MV-4-11 (cell line): ENCODE results near the gene DOK5.

Experiments used
- DNase-seq: peaks from one replicate; lab custom pipeline; 2025; lab: John Stamatoyannopoulos, UW

The DOK5 gene

DNA sequence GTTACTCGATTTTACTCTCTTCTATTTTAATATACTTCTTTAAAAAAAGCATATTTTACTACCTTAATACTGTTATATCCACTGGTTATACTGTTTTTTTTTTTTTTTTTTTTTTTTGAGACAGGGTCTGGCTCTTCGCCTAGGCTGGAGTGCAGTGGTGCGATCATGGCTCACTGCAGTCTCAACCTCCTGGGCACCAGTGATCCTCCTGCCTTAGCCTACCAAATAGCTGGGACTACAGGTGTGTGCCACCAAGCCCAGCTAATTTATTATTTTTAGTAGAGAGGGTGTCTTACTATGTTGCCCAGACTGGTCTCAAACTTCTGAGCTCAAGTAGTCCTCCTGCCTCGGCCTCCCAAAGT lies 170.7 kb downstream of the DOK5 start:
- no peak for DNase-seq

DNA sequence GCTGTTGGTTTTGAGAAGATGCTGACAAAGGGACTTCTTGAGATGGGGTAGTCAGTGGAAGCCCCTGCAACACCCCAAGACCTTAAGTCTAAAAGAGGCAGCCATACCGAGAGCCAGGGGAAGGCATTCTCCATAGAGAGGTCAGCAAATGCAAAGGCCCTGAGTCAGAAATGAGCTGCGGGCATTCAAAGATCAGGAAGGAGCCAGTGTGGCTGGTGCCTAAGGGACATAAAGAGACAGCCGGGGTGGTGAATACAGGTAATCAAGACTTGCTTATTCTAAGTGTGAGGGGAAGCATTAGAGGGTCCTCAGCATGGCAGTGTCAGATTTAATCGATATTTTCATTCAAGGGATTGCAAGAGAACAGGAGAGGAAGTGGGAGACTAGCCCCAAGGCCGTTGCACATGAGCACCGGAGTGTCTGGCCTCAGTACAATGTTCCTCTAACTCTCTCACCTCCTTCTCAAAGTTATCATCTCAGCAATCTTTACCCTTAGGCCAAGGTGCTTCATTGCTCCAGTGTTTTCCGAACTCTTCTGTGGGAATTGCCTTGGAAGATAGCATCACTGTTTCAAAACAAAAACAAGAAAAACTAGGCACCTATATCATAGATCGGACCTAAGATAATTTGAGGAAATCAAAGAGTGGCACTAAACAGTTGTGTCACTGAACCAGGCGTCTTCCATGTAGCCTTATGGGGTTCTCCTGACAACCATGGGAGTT lies 173.2 kb downstream of the DOK5 start:
- DNase-seq: no peak

DNA sequence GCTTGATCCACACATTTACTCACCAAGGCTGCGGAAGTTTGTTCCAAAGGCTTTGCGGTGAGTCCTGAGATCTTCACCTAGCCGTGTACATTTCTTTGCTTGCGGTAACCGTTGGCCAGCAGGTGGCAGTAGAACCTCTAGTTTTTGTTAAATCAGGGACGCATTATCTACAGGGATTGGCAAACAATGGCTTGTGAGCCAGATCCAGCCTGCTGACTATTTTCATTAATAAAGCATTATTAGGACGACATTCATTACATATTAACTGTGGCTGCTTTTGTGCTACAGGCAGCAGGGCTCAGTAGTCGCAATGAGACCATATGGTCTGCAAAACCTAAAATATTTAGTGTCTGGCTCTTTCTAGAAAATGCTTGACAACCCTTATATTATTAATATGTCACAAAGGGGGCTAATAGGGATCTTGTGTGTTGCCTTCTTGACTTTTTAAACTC lies 174.1 kb downstream of the DOK5 start:
- peak; percentile 40 for DNase-seq

DNA sequence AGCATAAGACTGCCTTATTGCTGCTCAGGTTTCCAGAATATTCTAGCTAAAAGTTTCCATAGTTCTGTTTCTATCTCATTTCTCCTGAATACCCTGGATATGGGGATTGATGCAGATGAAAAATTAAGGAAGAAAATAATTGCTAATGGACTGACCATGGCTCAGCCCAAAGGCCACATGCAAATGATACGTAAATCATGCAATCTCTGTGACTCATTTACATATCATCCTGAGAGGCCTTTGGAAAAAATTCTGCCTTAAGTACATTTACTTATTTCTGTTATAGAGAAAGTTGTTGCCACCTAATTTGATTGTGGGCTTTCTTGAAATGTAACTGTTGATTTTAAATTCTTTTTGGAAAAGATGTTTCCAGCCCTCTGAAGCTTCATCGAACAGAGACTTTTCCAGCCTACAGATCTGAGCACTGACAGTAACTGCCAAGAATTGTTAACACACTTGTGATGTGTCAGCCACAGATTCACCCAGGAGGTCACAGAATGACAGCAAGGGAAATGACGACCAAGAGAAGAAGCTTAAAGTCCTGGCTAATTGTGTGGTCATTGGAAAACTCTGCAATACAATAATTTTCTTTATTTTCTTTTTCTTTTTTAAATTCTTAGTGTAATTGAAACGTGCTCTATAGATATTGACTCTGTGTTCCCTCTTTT lies 174.8 kb downstream of the DOK5 start:
- DNase-seq: no peak

DNA sequence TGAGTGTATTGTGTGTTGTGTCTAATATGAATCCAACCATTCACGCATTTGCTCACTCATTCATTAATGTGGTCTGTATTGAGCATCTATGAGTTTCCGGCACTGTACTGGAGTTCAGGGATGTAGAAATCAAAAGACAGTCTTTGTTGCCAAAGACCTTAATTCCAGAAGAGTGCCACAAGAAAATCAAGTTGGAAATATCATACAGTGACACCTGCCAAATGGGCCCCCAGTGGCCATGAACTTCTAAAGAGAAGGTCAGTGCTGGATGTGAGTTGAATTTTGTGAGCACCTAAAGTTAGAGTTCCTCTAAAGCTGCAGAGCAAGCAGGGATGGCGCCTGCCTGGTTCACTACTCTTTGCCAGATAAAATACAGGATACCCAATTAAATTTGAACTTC lies 175.9 kb downstream of the DOK5 start:
- DNase-seq: no peak

DNA sequence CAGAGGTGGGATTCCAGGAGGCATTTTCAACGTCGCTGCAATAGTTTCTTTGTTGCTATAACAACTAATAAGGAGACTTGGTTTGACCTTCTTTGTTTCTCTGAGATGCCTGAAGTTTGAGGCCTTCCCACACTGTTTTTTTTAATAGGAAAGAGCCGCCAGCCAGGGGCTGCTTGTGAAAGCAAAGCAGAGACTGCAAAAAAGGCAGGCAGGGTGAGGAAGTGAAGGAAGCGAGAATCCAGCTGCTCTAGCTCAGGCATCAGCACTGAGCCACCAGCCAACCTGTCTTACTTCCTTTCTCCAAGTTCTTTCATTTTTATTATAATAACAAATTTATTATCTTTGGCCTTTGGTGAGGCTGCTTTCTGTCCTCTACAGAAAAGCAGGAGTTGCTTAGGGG lies 179.1 kb downstream of the DOK5 start:
- no peak for DNase-seq

DNA sequence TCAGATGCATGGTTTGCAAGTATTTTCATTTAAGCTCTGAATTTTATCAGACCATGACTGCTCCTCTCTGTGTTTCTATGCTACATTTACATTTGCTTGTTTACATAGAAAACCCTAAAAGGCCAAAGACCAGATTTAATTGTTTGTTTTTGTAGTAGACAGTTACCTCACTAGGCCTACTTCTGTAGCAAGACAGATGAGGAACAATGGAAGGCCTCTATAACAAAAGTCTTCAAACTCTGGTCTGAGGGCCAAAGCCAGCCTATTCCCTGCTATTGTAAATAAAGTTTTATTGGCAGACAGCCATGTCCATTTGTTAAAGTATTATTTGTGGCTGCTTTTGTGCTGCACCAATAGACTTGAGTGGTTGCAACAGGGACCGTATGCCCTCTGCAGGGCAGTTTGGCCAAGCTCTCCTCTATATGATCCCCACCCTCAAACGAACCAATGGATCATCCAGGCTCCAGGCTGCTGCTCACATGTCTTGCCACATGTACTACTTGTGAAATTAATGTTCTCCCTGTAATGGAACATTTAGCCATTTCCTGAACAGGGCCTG lies 182.0 kb downstream of the DOK5 start:
- no peak for DNase-seq

DNA sequence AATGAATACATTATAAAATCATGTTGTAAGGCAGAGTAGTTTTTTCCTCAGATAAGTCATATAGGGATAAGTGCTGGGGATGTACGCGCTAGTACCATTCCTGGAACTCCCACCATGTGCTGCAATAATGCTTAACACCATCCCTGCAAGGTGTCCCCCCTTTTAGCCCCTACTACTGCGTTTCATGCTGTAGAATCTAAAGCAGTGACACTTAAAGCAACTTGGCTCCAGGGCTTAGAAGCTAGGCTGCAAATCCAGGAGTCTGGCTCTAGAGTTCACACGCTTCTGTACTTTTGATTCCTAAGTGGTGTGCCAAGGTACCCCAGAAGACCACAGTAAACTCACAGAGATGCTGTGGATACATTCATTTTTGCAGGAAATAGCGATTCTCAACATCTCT lies 183.1 kb downstream of the DOK5 start:
- DNase-seq: no peak

DNA sequence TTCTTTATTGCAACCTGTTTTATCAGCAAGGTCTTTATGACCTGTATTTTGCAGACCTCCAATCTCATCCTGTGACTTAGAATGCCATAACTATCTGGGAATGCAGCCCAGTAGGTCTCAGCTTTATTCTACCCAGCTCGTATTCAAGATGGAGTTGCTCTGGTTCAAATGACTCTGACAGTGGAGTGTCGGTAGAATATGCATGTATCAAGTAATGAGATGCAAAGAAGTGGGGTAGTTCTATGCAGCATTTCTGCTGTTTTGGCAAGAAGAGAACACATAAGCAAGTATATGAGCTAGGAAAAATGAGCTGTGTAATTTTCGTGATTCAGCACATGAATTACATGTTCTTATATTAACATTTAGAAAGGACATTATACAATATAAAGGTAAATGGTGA lies 185.9 kb downstream of the DOK5 start:
- DNase-seq: no peak

DNA sequence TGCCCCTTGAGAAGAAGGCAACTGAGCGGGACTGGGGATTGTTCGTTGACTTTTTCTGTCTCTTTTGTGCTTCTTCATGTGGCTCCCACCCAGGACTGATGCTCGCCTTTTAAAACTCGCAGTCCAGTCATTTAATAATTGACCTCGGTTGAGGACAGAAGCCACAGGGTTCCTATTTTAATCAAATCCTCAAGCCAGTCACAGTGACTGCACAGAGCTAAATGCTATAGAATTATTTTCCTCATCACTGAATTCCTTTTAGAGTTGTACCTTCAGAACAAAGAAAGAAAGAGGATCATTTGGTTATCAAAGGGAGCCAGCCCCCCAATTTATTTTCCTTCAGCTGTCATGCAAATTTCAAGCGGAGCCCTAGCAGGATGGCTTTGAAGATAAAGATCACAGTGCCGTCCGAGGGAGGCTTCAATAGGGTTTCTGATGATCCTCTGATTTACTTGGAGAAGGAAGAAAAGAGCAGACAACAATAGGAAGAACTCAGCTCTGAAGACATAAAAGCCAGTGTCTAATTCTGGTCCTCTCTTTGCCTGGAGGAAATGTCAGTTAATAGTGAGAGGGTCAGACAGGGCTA lies 186.6 kb downstream of the DOK5 start:
- DNase-seq: no peak

DNA sequence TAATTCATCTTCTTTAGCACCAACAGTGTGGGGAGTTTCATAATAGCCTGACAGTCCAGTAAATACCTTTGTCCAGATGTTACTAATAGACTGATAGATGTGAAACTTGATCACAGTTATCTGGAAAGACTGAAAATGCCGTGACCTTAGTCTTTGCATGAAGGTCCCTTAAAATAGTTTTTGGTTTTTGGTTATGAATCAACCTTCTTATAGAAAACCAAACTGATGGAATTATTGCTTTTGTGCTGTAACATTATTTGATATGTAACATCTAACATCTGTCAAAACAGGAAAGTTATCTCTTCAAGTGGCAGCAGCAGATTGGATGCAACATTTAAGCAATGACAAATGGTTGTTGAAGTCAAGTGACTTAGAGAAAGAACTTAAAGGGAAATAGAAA lies 190.4 kb downstream of the DOK5 start:
- no peak for DNase-seq

DNA sequence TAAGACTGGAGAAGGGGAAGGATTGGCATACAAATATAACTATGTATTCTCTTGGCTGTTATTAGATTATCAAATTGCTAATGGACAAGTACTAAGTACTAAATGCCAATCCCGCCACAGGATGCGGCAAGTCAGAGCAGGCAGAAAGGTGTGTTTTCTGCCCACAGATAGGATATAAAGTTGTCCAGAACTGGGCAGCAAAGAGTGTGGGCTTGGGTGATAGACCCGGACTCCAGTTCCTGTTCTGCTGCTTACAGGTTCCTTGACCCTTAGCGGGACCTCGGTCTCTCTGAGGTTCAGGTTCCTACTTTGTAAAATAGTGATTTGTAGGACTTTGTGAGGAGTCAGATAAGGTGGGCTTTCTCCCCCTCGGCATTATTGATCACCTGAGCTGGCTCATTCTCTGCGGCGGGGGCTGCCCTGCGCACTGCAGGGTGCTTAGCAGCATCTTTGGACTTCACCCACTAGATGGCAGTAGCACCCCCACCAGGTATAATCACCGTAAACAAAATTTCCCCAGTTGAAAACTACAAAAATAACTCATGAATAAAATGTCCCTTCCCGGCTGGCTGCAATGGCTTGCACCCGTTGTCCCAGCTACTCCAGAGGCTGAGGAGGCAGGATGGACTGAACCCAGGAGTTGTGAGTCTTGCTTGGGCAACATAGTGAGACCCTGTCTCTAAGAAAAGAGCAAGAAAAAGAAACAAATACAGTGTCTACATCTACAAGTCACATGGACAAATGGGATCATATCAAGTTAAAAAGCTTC lies 193.1 kb downstream of the DOK5 start:
- no peak for DNase-seq

DNA sequence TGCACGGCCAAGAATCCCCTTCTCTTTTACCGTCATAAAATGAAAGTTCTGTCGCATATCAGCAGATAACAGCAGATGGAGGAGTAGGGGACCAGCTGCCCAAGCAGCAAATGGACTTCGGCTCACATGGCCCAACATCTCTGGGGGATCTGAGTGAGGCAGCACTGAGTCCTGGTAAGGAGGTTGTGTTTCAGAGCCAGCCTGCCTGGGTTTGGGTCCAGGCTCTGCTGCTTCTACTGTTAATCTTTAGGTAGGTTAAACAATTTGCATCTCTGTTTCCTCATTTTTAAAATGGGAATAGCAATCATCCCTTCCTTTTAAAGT lies 193.6 kb downstream of the DOK5 start:
- no peak for DNase-seq

DNA sequence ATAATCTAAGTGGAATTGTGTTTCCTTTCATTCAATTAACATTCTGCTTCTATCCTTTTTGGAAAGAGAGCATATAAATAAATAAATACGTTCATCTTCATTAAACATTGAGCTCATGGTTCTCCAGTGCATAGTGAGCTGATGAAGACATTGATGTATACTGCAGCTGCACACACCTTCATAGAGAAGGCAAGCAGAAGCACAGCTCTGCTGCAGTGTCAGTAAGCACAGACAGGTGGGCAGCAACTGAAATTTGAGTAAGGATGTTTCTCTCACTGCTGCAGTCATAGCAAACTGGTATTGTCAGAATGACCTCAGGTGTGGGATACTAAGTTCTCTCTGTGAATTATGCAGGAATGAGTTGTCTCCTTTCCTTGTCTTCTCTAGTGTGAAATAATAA lies 202.9 kb downstream of the DOK5 start:
- DNase-seq: no peak

DNA sequence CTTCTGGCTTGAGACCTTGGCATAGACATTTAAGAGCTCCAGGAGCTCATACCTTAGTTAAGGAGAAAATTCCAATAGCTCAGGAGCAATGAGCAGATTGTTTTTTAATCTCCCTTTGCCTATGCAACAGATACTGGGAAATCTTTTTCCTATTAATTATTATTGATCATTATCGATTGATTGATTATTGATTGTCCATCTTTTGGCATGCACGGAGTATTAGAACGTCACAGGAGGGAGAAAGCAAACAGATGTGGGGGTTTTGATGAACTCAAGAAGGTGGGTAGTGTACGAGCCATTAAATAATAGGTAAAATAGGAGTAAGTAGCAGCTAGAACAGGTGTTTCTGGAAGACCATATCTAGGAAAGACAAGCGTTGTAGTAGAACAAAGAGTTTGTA lies 205.0 kb downstream of the DOK5 start:
- DNase-seq: no peak

DNA sequence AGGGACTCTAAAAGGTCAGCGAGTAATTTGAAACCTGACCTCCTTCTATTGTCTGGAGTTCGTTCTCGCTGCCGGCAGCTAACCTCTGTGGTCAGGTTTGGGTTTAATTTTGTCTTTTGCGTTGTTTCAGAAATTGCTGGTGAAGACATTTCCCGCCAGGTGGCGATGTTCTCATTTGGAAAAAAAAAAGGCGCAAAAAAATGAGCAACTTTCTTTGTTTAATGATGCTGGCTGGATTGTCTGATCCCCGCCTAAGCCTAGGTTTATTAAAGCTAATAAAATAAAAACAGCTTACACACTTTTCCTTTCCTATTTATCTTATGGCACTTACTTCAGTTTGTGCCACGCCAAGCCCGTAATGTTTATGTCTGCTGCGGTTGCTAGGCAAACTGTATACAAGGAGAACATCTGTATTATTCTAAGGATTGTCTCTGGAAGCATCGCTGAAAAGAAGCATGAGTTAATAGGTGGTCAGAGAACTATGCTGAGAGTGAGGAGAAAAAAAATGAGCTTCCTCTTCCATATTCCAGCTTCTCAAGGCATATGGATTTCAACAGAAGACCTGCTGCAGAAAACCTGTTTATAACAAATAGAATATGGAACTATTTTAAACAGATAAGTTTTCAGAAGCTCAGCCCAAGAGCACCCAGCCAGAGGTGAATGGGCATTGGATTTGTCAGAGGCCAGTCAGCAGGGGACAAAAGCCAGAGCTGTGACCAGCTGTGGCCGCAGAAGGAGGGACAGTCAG lies 205.7 kb downstream of the DOK5 start:
- DNase-seq: peak; percentile 41

DNA sequence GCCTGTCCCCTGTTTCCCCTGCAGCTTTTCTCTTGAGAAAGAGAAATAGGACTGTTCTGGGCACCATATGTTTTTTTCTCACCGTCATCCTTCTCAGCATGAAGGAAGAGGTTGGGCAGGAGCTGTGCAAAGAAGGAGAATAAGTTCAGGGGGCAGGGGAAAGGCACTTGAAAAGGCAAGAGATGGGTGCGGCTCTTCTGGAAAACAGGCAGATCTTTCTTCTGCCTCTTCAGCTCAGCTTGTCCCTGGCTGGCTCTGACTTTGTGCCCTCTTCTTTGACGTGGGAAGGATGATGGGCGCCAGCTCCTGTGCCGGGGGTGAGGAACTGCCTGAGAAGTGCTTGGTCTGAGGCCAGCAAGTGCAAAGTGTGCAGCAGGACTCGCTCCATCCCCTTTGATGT lies 206.5 kb downstream of the DOK5 start:
- DNase-seq: no peak

DNA sequence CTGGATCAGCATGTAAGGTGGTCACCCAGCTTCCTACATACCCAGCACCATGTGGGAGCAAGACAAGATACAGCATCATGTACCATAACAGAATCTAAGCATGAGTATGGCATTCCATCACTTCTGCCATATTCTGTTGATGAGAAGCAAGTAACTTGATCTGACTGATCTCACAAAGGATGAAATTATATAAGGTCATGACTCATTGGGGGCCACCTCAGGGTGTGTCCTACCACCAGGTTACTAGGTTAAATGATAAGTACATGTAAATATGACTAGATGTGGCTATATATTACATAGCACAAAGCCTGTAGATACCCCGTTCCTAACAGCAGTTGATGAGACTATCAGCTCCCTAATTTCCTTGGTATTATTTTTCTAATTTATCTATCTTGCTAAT lies 213.1 kb downstream of the DOK5 start:
- DNase-seq: no peak

DNA sequence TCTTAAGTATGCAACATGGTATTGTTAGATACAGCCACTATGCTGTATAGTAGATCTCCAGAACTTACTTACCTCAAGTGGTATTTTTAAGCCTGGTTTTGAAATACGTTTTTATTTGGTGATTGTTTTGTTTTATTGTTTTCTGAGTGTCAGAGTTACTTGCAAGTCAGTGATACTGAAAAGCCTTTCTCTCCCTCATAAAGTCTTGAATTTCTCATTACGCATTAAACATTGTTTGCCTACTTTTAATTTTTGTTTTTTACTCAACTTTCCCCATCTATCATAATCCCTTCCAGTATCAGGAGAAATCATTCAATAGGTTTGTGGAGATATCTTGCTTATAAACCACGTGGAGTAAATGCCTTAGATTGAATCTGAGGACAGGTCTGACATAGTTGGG lies 214.9 kb downstream of the DOK5 start:
- no peak for DNase-seq

DNA sequence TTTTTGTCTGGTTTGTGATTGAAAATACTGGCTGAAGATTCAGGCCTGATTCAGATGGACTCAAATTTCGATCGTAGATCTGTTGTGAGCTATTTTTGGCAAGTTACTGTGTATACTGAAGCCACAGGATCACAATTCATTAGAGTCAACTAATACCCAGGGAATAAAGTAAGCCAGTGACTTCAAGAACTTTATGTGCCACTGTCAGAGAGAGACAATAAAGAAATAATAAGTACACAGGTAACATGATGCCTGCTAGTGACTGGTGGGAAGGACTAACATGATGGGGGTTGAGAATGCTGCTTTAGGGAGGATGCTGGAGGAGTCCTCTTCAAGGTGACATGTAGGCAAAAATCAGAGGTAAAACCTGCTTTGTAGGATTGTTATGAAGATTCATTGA lies 215.9 kb downstream of the DOK5 start:
- no peak for DNase-seq

DNA sequence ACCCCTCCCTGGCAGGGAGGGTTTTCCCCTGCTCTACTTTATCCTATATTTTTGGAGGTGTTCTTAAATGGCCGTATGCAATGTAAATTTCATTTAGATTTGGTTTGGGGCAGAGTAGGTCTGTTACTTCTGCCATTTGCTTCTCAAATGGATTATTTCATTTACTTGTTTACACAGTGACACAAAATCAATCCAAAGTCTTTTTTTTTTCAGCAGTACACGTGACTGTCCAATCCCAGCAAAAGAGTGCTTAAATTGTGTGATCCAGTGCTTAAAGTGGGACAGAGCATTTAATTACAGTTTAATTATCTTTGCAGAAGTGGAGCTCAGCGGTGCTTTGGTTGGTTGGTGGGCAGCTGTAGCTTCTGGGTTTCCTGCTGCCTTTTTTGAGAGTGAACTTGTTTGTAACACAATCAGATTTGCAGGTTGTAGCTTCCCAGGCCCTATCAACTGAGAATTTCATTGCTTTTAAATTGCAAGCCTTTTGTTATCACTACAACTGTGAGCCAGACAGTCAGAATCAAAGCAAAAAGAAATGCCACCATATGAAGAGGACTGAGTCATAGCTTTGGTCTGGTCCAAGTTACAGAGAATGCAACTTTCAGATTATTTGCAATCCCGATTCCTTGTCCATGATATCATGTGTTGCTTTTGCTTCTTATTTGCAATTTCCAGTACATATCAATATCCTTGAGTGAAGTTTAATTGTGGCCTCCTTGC lies 216.9 kb downstream of the DOK5 start:
- DNase-seq: no peak
